22Rv1 (cell line): ENCODE data around the gene C5orf52.

ENCODE experiments used
- H3K27ac ChIP-seq: fragments of 450-650 bp; 2 replicates; pipeline ENCODE4 v1.5.1; 2017
- ZFX ChIP-seq: fragments of 450-650 bp; IDR thresholded peaks from 2 replicates; pipeline ENCODE4 v1.6.1; 2017; ENCODE audit warnings: antibody characterized with exemption, borderline replicate concordance
- TF ChIP-seq, protein P1 (sequence below): fragments of 450-650 bp; IDR thresholded peaks from 2 replicates; pipeline ENCODE4 v1.5.1; 2017; ENCODE audit warnings: mild to moderate bottlenecking

The C5orf52 gene

DNA sequence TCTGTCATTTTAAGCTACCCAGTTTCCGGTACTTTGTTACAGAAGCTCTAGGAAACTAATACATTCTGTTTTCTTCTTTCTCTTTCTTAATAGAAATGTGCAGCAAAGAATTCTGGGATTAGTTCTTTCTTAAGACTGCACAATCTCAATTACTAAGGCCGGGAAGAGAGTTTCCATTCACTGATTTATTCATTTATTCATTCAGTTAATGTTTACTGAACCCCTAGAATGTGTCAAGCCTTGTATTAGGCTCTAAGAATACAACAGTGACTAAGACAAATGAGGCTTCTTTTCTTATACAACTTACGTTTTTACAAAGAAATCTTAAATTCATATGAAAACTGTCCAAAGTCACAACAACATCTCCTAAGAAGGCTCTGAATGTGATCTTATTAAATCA lies 32.4 kb downstream of the C5orf52 start:
- no peak for TF ChIP-seq ZFX
- TF ChIP-seq, protein P1, sequence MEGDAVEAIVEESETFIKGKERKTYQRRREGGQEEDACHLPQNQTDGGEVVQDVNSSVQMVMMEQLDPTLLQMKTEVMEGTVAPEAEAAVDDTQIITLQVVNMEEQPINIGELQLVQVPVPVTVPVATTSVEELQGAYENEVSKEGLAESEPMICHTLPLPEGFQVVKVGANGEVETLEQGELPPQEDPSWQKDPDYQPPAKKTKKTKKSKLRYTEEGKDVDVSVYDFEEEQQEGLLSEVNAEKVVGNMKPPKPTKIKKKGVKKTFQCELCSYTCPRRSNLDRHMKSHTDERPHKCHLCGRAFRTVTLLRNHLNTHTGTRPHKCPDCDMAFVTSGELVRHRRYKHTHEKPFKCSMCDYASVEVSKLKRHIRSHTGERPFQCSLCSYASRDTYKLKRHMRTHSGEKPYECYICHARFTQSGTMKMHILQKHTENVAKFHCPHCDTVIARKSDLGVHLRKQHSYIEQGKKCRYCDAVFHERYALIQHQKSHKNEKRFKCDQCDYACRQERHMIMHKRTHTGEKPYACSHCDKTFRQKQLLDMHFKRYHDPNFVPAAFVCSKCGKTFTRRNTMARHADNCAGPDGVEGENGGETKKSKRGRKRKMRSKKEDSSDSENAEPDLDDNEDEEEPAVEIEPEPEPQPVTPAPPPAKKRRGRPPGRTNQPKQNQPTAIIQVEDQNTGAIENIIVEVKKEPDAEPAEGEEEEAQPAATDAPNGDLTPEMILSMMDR, result no peak
- H3K27ac ChIP-seq, result no peak overlapping the region

DNA sequence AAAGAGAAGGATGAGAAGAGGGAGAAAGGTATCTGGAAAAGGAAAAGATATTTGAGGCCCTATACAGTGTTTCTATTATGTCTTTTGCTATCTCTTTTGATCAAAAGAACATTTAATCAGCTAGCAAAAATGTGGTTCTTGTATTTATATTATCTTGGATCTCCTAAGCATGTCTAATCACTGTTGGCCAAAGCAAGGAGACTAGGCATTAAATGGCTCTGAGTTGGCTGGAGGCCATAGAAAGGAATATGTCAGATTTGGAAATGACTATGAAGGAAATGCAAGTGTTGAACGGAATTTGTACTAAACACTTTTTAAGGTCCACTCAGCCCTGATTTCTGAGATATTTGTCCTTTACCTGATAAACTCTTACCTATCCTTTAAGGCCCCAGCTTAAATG lies 37.5 kb downstream of the C5orf52 start:
- H3K27ac ChIP-seq, result no peak overlapping the region
- TF ChIP-seq, protein P1, result no peak
- no peak for TF ChIP-seq ZFX

DNA sequence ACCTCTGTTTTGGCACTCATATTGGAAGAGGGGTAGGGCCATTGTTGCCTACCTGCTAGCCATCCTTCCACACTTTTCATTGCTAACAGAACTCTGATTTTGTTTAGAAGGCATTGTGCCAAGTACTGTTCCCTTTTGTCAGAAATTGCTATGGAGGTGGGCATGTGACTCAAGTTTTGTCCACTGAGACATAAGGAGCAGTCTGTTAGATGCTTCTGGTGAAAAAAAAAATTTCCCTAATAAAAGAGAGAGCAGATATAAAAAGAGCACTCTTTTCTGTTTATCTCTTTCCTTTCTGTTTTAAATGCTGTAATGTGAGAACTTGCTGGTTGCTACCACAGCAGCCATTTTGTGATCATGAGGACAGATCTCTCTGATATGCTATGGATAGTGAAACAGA lies 38.0 kb downstream of the C5orf52 start:
- TF ChIP-seq ZFX, result no peak
- TF ChIP-seq, protein P1, result no peak
- no peak overlapping the region for H3K27ac ChIP-seq

- H3K27ac ChIP-seq, result no peak overlapping the region
- TF ChIP-seq, protein P1, result no peak
- TF ChIP-seq ZFX, result no peak
Observed at GRCh38 chr5:157710431-157710830, 39.1 kb downstream of the C5orf52 start.

GRCh38 chr5:157710882-157711281 lies 39.5 kb downstream of the C5orf52 start:
- TF ChIP-seq, protein P1, result no peak
- no peak for TF ChIP-seq ZFX
- no peak overlapping the region for H3K27ac ChIP-seq

GRCh38 chr5:157713830-157714595 lies 42.7 kb downstream of the C5orf52 start:
- no peak overlapping the region for H3K27ac ChIP-seq
- no peak for TF ChIP-seq ZFX
- TF ChIP-seq, protein P1, result no peak

- no peak overlapping the region for H3K27ac ChIP-seq
- TF ChIP-seq, protein P1, result no peak
- no peak for TF ChIP-seq ZFX
Observed at GRCh38 chr5:157714596-157714864, 43.2 kb downstream of the C5orf52 start.
